H9 (cell line): ENCODE measurements around the gene TNFAIP2. TPM values are rescaled to one million over a fixed set of nuclear protein-coding genes. Genes with fewer than 3 reads are reported as not detected.

Experiments
- DNase-seq: peaks from one replicate; pipeline ENCODE4 v3.0.0-alpha.2; 2017
- H2AFZ ChIP-seq: one replicate; pipeline ENCODE4 v1.6.1; 2013; ENCODE audit warnings: mild to moderate bottlenecking, low read length, control low read depth, moderate library complexity
- H2AK5ac ChIP-seq: 2 replicates; pipeline ENCODE4 v1.6.1; 2013; ENCODE audit warnings: low read length, control low read depth, mixed read lengths; ENCODE audit not compliant: insufficient read length
- H2BK120ac ChIP-seq: one replicate; pipeline ENCODE4 v1.6.1; 2013; ENCODE audit warnings: low read depth, mild to moderate bottlenecking, low read length, control low read depth, inconsistent platforms; ENCODE audit not compliant: poor library complexity, severe bottlenecking
- H2BK12ac ChIP-seq: 2 replicates; pipeline ENCODE4 v1.6.1; 2013; ENCODE audit warnings: low read length, control low read depth, mixed read lengths, low read depth; ENCODE audit not compliant: insufficient read length
- H2BK15ac ChIP-seq: 2 replicates; pipeline ENCODE4 v1.6.1; 2013; ENCODE audit warnings: low read depth, low read length, control low read depth
- H2BK20ac ChIP-seq: one replicate; pipeline ENCODE4 v1.6.1; 2013; ENCODE audit warnings: low read depth, mild to moderate bottlenecking, low read length, control low read depth, inconsistent platforms; ENCODE audit not compliant: poor library complexity, severe bottlenecking
- H2BK5ac ChIP-seq: 2 replicates; pipeline ENCODE4 v1.6.1; 2013; ENCODE audit warnings: low read length, control low read depth, mixed read lengths; ENCODE audit not compliant: insufficient read length
- H3K14ac ChIP-seq: 2 replicates; pipeline ENCODE4 v1.6.1; 2013; ENCODE audit warnings: low read length, control low read depth; ENCODE audit not compliant: insufficient read depth
- H3K18ac ChIP-seq: 2 replicates; pipeline ENCODE4 v1.6.1; 2013; ENCODE audit warnings: low read depth, mild to moderate bottlenecking, mixed read lengths, low read length, control low read depth; ENCODE audit not compliant: insufficient read length
- H3K23ac ChIP-seq: 2 replicates; pipeline ENCODE4 v1.6.1; 2013; ENCODE audit warnings: low read length, control low read depth, mixed read lengths, low read depth; ENCODE audit not compliant: insufficient read length
- H3K23me2 ChIP-seq: 2 replicates; pipeline ENCODE4 v1.6.1; 2013; ENCODE audit warnings: low read depth, mild to moderate bottlenecking, mixed read lengths, low read length, control low read depth; ENCODE audit not compliant: insufficient read length, poor library complexity, severe bottlenecking
- H3K27ac ChIP-seq: 2 replicates; pipeline ENCODE4 v1.5.1; 2013; ENCODE audit warnings: low read length, control low read depth, mixed read lengths, low read depth; ENCODE audit not compliant: insufficient read length
- H3K27me3 ChIP-seq: 2 replicates; pipeline ENCODE4 v1.6.1; 2013; ENCODE audit warnings: low read length, control low read depth, inconsistent platforms; ENCODE audit not compliant: insufficient read depth
- H3K4ac ChIP-seq: 2 replicates; pipeline ENCODE4 v1.6.1; 2013; ENCODE audit warnings: low read depth, mild to moderate bottlenecking, control low read depth, inconsistent platforms, low read length, moderate library complexity
- H3K4me1 ChIP-seq: 2 replicates; pipeline ENCODE4 v1.6.1; 2013; ENCODE audit warnings: low read length, control low read depth, inconsistent platforms; ENCODE audit not compliant: insufficient read depth
- H3K4me2 ChIP-seq: 2 replicates; pipeline ENCODE4 v1.6.1; 2013; ENCODE audit warnings: low read length, control low read depth, mixed read lengths; ENCODE audit not compliant: insufficient read length, insufficient read depth
- H3K56ac ChIP-seq: 2 replicates; pipeline ENCODE4 v1.6.1; 2013; ENCODE audit warnings: low read depth, mild to moderate bottlenecking, mixed read lengths, low read length, control low read depth; ENCODE audit not compliant: insufficient read length
- H3K79me1 ChIP-seq: 2 replicates; pipeline ENCODE4 v1.6.1; 2013; ENCODE audit warnings: low read depth, mild to moderate bottlenecking, moderate library complexity, low read length, control low read depth, inconsistent platforms; ENCODE audit not compliant: insufficient read depth, poor library complexity, severe bottlenecking
- H3K79me2 ChIP-seq: 2 replicates; pipeline ENCODE4 v1.6.1; 2013; ENCODE audit warnings: low read length, control low read depth, inconsistent platforms; ENCODE audit not compliant: insufficient read depth
- H3K9ac ChIP-seq: 2 replicates; pipeline ENCODE4 v1.6.1; 2013; ENCODE audit warnings: low read length, control low read depth, mixed read lengths; ENCODE audit not compliant: insufficient read length; ENCODE audit errors: extremely low read depth
- H3K9me3 ChIP-seq: one replicate; pipeline ENCODE4 v1.6.1; 2013; ENCODE audit warnings: low read depth, low read length, inconsistent platforms; ENCODE audit not compliant: control insufficient read depth
- H3T11ph ChIP-seq: one replicate; pipeline ENCODE4 v1.6.1; 2013; ENCODE audit warnings: mild to moderate bottlenecking, low read length, control low read depth, inconsistent platforms
- H4K20me1 ChIP-seq: one replicate; pipeline ENCODE4 v1.6.1; 2013; ENCODE audit not compliant: control insufficient read depth, insufficient read length, insufficient read depth
- H4K5ac ChIP-seq: 2 replicates; pipeline ENCODE4 v1.6.1; 2013; ENCODE audit warnings: low read depth, mild to moderate bottlenecking, mixed read lengths, low read length, control low read depth; ENCODE audit not compliant: insufficient read length
- H4K8ac ChIP-seq: replicated peaks from 2 replicates; pipeline ENCODE4 v1.6.1; 2013; ENCODE audit warnings: low read length, control low read depth, mixed read lengths, low read depth; ENCODE audit not compliant: insufficient read length
- H4K91ac ChIP-seq: 2 replicates; pipeline ENCODE4 v1.6.1; 2013; ENCODE audit warnings: low read depth, mild to moderate bottlenecking, moderate library complexity, mixed read lengths, low read length, control low read depth; ENCODE audit not compliant: insufficient read length
- H3K27ac Mint-ChIP-seq, 3 experiments: 2 replicates in 2 of 3; 3 replicates in 1 of 3; pipeline ENCODE4 v1.8.0; 2020 to 2021; ENCODE audit warnings: mixed read lengths in 3 of 3, mild to moderate bottlenecking in 1 of 3, moderate library complexity in 1 of 3
- H3K27me3 Mint-ChIP-seq: 2 replicates; pipeline ENCODE4 v1.8.0; 2021; ENCODE audit warnings: low read depth, mild to moderate bottlenecking, moderate library complexity, mixed read lengths
- H3K36me3 Mint-ChIP-seq, 3 experiments: 2 replicates in 2 of 3; 3 replicates in 1 of 3; pipeline ENCODE4 v1.8.0; 2020 to 2021; ENCODE audit warnings: low read depth in 3 of 3, mixed read lengths in 3 of 3; ENCODE audit not compliant: insufficient read depth in 1 of 3
- H3K4me1 Mint-ChIP-seq, 2 experiments: 2 replicates each; pipeline ENCODE4 v1.8.0; 2020; ENCODE audit warnings: mixed read lengths in 2 of 2
- H3K4me3 Mint-ChIP-seq, 2 experiments: 2 replicates in 1 of 2; 3 replicates in 1 of 2; pipeline ENCODE4 v1.8.0; 2020 to 2021; ENCODE audit warnings: mild to moderate bottlenecking in 2 of 2, mixed read lengths in 2 of 2, moderate library complexity in 1 of 2
- H3K9me3 Mint-ChIP-seq, 2 experiments: 2 replicates in 1 of 2; 3 replicates in 1 of 2; pipeline ENCODE4 v1.8.0; 2020; ENCODE audit warnings: mild to moderate bottlenecking in 2 of 2, mixed read lengths in 2 of 2, moderate library complexity in 1 of 2
- WGBS: extraction: QIAGEN DNeasy Blood & Tissue Kit; methylation state at CpG from one replicate; pipeline ENCODE4 v1.1.7; 2013; ENCODE audit warnings: missing lambda C conversion rate, low lambda C conversion rate, mixed read lengths; ENCODE audit not compliant: insufficient read length; ENCODE audit errors: extremely low coverage; 5-methylcytosine and 5-hydroxymethylcytosine counted together
- total RNA-seq: library from RNA; stranded (reverse); gene quantifications from 2 replicates; pipeline ENCODE4 v1.2.1, GENCODE V29; 2021
- TF ChIP-seq, protein P1 (sequence below): fragments of 200-600 bp; sonication (generic); conservative IDR thresholded peaks from 3 replicates; pipeline ENCODE4 v1.8.0; 2021; ENCODE audit warnings: antibody characterized with exemption, mild to moderate bottlenecking

The TNFAIP2 gene
- total RNA-seq, 1 experiment from 2014 or later, result 29.3 TPM

DNA sequence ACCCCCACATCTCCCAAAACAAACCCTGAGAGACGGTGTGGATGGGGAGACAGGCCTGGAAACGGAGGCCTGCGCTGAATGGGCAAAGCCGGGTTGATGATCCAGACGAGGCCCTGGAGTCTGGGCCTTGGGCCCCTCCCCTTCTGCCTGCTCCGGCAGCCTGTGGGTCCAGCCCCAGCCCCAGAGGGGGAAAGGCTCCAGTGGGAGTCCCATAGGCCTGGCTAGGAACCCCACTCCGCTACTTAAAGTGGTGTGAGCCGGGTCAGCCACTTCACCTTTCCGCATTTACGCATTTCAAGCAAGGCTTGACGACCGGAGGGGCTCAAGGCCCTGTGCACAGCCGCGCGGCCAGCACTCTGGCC is 695 bp upstream of the TNFAIP2 start:
- Histone ChIP-seq H4K91ac (no peak overlapping the region), H4K20me1 (peaks cover 5% of the 10 kb centered on the region), H3K56ac (no peak overlapping the region), H4K5ac (no peak overlapping the region), H3K27me3 (no peaks in the 10 kb centered on the region), H3K79me2 (no peaks in the 10 kb centered on the region), H3K23ac (no peak overlapping the region), H2AK5ac (no peak overlapping the region), H3T11ph (no peak overlapping the region), H3K4ac (no peak overlapping the region), H3K9me3 (no peaks in the 10 kb centered on the region), H2BK5ac (no peak overlapping the region), H2BK15ac (no peak overlapping the region), H3K4me2 (peak overlapping the region; percentile 5), H2BK12ac (no peak overlapping the region), H3K23me2 (no peaks in the 10 kb centered on the region), H4K8ac (no peak overlapping the region), H3K9ac (no peak overlapping the region), H3K14ac (peak overlapping the region; percentile 61; the same call in 1 of the 2 replicates), H3K27ac (no peak overlapping the region), H2AFZ (no peak overlapping the region), H3K79me1 (no peaks in the 10 kb centered on the region), H2BK20ac (no peak overlapping the region), H2BK120ac (no peak overlapping the region), H3K18ac (no peak overlapping the region), H3K4me1 (peaks cover 4% of the 10 kb centered on the region; the same call in 1 of the 2 replicates)
- no peak overlapping the region for H3K27ac Mint-ChIP-seq
- peak; percentile 72 for DNase-seq
- peaks cover 31% of the 10 kb centered on the region for H3K27me3 Mint-ChIP-seq
- no peaks in the 10 kb centered on the region for H3K9me3 Mint-ChIP-seq
- H3K36me3 Mint-ChIP-seq, result peaks cover 0 to 3% (median 0%) of the 10 kb centered on the region in 3 experiments; a peak in 2 of 7 replicates
- H3K4me1 Mint-ChIP-seq, result peaks cover 17 to 25% of the 10 kb centered on the region in 2 experiments
- WGBS, result no CpG with 5 or more reads among the region's 15 CpGs
- H3K4me3 Mint-ChIP-seq, result peak overlapping the region in 1 of 2 experiments; percentile 57; a peak in 4 of 5 replicates
- TF ChIP-seq, protein P1, sequence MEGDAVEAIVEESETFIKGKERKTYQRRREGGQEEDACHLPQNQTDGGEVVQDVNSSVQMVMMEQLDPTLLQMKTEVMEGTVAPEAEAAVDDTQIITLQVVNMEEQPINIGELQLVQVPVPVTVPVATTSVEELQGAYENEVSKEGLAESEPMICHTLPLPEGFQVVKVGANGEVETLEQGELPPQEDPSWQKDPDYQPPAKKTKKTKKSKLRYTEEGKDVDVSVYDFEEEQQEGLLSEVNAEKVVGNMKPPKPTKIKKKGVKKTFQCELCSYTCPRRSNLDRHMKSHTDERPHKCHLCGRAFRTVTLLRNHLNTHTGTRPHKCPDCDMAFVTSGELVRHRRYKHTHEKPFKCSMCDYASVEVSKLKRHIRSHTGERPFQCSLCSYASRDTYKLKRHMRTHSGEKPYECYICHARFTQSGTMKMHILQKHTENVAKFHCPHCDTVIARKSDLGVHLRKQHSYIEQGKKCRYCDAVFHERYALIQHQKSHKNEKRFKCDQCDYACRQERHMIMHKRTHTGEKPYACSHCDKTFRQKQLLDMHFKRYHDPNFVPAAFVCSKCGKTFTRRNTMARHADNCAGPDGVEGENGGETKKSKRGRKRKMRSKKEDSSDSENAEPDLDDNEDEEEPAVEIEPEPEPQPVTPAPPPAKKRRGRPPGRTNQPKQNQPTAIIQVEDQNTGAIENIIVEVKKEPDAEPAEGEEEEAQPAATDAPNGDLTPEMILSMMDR, result no peak
